GM03348 (cell line): ENCODE data around the gene SPG21.

Source experiments
- DNase-seq: peaks from one replicate; pipeline ENCODE4 v3.0.0; 2012; ENCODE audit warnings: low spot score

Gene SPG21

DNA sequence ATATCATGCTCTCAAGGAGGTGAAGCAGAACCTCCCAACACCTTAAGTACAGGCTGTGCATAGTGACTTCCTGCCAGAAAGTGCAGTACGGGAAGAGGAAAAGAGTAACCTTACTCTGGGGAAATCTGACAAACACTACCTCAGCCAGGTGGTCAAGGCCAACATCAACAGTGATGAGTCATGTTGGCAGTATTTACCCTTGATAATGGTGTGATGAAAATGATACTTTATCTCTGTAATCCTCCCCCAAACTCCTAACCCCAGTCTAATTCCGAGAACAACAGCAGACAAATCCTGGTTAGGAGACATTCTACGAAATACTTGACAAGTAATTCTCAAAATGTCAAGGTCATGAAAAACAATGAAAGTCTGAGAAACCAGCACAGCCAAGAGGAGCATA lies 51.5 kb downstream of the SPG21 start:
- no peak for DNase-seq

DNA sequence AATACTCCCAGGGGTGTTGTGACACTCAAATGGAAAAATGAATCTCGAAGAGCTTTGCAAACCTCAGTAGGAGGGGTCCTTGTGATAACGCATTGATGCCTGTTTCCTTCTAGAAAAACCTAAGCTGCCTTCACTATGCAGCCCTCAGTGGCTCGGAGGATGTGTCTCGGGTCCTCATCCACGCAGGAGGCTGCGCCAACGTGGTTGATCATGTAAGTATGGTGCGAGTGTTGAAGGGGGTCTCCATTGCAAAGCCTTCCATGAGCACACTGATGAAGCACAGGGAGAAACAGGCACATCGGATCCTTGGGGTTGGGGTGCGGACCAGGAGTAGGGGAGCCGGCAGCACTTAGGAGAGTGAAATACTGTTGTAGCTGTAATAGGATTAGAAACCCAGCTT lies 55.7 kb downstream of the SPG21 start:
- no peak for DNase-seq

DNA sequence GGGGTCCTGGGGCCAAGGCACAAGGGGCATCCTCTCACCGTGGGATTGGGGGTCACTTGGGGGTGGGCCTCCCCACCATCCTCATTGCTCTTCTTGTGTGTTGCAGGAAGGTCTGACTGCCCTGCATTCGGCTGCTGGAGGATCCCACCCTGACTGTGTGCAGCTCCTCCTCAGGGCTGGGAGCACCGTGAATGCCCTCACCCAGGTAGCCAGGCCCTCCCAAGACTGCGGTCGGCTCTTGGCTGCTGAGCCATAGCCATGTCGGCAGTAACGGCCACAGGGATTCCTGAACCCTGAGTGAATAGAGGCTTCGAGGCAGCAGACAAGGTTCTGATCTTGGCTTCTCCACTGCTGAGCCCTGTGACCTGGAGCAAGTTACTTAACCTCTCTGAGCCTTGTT lies 58.3 kb downstream of the SPG21 start:
- no peak for DNase-seq

DNA sequence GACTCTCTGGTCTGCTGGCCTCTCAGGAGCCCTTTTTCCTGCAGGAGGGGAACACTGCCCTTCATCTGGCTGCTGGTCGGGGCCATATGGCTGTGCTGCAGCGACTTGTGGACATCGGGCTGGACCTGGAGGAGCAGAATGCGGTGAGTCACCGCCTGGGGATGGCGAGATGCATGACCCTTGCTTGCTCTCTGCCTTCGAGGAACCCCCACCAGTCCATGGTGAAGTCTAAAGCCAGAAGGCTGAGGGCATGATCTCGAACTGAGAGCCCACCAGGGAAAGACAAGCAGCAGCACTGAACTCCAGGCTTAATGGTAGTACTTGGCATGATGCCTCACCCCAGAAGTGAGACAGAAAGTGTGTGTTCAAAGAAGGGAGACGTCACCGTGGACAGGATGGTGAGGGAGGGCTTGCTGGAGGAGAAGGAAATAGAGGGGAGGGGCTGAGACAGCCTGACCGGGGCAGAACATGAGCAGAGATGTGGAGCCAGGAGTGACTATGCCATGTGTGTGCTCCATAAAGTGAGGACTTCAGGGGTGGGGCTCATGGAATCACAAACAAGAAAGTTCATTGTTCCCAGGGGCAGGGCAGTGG lies 58.8 kb downstream of the SPG21 start:
- DNase-seq = no peak

DNA sequence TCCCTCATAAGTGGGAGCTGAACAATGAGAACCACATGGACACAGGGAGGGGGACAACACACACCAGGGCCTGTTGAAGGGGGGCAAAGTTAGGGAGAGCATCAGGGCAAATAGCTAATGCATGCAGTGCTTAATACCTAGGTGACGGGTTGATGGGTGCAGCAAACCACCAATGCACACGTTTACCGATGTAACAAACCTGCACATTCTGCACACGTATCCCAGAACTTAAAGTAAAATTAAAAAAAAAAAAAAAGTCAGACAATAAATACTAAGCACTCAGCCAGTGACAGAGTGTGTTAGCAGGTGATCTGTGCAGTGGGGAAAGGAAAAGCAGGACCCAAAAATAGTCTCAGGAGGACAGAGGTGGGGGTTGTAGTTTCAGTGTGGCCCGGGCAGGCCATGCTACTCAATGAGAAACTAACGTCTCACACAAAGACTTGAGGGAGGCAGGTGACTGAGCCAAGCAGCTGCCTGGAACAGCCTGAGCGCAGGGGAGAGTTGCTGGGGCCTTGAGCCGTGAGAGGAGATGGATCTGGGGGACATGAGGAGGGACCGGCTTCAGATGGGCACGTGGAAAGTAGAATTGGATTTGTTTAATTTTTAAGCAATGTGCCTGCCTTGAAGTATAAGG lies 59.6 kb downstream of the SPG21 start:
- no peak for DNase-seq

DNA sequence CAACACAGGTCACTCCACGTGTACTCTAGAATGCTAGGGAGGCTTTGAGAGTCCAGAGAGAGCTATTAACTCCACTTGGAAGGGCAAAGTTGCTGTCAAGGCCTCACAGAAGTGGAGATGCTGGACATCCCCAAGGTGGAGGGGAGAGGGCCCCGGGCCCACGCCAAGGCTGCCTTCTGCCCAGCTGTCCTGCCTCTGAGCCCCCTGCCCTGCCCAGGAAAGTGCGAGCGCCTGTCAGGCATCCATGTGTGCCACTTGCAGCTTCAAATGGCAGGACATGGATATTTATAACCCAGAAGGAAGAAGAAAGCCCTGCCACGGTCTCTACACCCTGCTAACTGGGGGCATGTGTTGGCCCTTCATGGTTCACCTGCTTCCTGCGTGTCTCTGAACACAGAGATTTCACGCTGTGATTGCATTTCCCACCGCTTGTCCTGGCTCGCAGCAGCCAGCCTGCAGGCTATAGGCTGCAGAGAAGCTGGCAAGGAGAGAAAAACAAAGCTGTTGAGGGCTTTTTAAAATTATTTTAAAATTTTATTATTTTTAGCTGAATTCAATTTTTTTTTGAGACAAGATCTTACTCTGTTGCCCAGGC lies 61.0 kb downstream of the SPG21 start:
- DNase-seq = no peak

DNA sequence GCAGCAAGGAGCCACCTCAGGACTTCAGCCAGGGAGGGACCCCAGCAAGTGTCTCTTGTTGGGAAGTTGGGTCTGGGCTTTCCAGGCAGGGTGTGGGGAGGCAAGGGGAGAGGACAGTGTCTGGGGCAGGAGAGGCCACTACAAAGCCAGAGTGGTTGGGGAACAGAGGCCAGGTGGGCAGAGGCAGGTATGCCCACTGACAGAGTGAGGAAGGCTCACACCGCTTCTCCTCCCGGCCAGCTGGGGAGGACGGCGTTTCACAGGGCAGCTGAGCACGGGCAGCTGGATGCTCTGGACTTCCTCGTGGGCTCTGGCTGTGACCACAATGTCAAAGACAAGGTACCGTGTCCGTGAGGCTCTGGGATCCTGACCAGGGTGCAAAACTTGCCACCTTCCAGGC lies 63.1 kb downstream of the SPG21 start:
- no peak for DNase-seq

GRCh38 chr15:64925335-64926330 lies 64.1 kb downstream of the SPG21 start:
- no peak for DNase-seq

GRCh38 chr15:64923546-64923945 lies 66.2 kb downstream of the SPG21 start:
- DNase-seq = no peak

DNA sequence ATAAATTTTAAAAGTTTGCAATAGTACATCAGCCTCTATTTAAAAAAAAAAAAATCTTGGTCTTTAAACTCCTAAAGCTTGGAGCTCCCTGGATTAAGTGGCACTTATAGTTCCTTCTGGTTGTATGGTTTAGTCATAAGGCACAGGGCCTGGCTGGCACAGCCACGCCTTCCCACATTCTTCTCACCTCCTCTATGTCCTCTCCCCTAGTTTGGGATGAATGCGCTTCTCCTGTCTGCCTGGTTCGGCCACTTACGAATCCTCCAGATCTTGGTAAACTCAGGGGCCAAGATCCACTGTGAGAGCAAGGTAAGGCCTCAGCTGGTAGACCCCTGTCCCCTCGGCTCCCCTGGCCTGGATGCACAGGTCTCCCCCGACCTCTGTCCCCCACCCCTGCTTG lies 68.0 kb downstream of the SPG21 start:
- DNase-seq = no peak

- DNase-seq = no peak
These were observed 70.0 kb downstream of the SPG21 start for GRCh38 chr15:64919721-64920120.

DNA sequence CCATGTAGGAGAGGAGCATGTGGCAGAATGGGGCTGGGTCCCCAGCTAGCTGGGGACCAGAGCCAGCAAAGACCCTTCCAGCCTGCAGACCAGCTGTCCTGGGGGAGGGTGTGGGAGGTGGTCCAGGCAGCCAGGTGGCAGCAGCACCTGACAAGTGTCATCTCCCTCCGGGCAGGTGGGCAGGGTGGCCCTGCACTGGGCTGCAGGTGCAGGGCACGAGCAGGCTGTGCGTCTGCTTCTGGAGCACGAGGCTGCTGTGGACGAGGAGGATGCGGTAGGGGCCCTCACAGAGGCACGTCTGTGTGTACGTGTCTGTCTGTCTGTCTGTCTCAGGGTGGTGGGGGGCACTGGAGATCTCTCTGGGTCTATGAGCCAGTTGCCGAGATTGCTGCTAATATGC lies 72.5 kb downstream of the SPG21 start:
- DNase-seq = no peak

DNA sequence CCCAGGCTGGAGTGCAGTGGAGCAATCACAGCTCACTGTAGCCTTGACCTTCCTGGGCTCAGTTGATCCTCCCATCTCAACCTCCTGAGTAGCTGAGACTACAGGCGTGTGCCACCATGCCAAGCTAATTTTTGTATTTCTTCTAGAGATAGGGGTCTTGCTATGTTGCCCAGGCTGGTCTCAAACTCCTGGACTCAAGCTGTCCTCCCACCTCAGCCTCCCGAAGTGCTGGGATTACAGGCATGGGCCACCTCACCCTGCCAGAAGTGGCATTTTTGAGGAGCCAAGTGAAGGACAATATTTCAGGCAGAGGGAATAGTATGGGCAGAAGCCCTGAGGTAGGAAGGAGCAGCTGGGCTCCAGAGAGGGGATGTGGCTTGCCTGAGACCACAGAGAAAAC lies 73.3 kb downstream of the SPG21 start:
- DNase-seq = no peak

DNA sequence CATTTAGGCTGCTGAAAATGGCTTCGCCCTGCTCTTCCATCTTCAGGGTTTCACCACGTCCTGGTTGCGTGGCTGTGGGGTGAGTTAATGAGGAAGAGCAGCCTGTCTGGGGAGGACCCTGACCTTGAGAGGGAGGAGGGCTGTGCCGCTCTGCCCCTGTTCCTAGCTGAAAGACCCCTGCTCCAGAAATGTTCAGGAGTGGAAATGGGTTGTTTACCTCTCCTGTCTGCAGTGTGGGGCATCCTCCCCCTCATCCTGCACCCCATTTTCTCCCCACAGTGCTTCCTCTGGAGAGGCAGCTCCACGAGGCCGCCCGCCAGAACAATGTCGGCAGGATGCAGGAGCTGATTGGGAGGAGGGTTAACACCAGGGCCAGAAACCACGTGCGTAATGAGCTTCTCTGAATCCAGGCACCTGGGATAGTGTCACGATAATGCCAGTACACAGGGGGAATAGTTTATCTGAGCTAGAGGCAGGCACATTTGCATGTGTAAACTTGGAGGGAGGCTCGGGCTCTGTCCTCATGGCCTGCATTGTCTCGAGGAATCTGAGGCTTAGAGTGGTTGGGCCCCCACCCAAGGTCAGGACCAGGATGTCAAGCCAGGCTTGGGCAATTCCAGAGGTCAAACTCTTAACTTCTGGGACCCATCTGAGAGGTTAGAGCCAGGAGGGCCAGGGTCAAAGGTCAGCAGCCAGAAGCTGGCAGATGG lies 74.0 kb downstream of the SPG21 start:
- DNase-seq = no peak
